ENCODE results near the gene MPPE1.
A peak's percentile ranks its signal among the peaks of the same experiment; 100 is the strongest.
"Not testable (repeated sequence)": the region's sequence is repeated elsewhere in the genome, so short reads cannot be mapped to it uniquely, and the experiment has no call there.

MPPE1 gene

DNA sequence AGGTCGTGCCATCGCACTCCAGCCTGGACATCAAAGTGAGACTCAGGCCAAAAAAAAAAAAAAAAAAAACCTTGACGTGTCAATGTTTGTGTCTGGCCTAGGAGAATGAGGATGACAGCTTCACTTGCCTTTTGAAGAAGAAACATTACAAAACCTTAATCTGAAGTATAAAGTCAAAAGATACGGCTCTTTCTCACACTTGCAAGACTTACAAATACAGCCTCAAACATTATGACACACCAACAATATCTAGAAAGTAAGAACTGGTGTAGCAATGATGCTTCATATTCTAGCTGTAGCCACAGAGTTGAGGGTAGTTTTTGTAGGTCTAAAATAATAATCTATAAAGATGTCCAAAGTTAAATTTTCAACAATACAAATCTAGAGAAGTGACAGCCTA lies 25.5 kb downstream of the MPPE1 start:
- DNase-seq, result no peak

DNA sequence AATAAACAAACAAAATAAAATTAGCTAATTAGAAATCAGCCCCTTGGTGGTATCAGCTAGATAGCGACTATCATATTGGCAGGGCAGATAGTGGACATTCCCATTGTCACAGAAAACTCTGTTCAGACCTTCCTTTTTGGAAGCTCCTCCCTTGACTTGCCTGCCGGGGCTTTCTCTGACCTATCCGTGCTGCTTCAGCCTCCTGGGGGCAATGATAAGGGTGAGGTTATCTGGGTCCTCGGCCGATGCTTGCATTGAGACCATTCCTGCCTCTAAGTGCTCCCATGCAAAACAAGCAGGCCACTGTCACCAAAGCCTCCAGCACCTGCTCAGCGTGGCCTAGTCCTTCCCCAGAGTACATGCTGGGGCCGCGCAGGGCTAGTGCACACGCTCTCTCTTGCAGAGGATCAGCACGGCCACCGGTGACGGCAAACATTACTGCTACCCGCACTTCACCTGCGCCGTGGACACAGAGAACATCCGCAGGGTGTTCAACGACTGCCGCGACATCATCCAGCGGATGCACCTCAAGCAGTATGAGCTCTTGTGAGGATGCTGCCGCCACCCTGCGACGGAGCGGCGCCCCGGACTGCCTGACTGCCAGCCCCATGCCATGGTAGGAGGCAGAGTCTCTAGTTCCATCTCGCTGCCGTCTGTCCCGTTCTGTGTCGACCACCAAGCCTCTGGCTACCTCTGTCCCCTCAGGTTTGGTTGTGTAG lies 27.4 kb downstream of the MPPE1 start:
- DNase-seq, result no peak

- no peak for DNase-seq
These were observed 30.5 kb downstream of the MPPE1 start for GRCh38 chr18:11877497-11878135.

DNA sequence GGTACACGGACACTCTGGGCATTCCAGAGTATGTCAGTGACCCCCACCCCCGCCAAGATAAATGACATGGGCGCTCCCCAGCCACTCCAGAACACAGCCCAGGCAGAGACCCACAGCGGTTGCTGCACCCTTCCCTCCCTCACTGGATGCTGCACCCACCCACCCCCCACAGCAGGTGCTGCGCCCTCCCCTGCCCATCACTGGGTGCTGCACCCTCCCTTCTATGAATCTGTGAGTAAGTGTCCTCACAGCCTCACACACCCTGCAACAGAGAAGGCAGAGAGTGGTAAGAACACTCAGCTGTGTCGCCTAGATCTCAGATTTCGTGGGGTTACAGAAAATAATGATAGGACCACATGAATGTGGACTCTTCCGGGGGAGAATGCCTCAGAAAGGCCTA lies 33.4 kb downstream of the MPPE1 start:
- no peak for DNase-seq

GRCh38 chr18:11873670-11874340 lies 34.3 kb downstream of the MPPE1 start:
- DNase-seq, result no peak

GRCh38 chr18:11872479-11873136 lies 35.5 kb downstream of the MPPE1 start:
- peak; percentile 19 to 23 for DNase-seq

GRCh38 chr18:11871501-11871900 lies 36.6 kb downstream of the MPPE1 start:
- peak in 1 of 2 donors; percentile 10 for DNase-seq

DNA sequence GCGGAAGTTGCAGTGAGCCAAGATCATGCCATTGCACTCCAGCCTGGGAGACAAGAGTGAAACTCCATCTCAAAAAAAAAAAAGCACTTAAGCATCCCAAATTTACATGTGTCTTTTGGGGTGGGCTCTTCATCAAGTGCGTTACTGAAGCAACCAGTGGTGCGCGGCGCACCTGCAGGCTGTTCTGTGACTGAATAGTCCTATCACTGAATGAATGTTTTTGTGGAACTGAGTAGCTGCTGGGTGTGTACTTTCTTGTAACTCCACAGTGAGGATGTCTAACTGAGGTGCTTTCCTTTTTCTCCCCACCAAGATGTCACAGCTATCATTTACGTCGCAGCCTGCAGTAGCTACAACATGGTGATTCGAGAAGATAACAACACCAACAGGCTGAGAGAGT lies 39.9 kb downstream of the MPPE1 start:
- no peak for DNase-seq

- DNase-seq, result no peak
These were observed 41.4 kb downstream of the MPPE1 start for GRCh38 chr18:11866764-11867163.

DNA sequence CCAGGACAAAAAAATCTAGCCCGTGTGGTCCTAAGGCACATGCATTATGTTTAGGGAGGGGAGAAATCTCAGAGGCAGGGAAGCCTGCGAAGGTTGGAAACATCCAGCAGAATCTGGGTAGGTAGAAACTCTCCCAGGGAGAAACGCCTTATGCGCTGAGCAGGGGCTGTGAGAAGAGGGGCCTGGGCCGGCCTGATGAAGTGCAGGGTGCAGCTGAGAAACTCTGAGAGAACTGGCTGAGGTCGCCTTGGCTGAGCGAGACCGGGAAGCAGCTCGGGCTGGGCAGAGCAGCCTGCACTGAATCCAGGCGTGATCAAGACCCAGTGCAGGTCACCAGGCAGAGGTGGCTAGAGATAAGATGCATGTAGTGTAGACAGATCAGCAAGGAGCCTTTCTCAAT lies 41.8 kb downstream of the MPPE1 start:
- no peak for DNase-seq

DNA sequence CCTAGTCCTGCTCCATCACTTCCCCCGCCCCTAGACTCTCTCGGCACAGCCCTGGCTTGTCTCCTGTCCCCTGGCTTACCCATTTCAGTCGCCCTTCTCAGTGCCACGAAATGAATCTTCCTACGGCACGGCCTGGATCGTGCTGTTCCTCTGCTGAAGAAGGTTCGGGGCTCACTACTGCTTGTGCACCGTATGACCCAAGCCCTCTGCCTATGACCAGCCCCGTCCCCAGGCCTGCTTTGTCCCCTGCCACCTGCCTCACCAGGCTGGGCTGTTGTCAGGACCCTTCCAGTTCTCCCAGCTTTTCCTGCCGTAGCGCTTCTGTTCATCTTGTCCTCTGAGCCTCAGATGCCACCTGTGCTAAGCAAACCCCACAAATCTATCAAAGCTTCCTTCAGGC lies 43.0 kb downstream of the MPPE1 start:
- DNase-seq, result no peak

GRCh38 chr18:11864471-11864870 lies 43.6 kb downstream of the MPPE1 start:
- no peak for DNase-seq

DNA sequence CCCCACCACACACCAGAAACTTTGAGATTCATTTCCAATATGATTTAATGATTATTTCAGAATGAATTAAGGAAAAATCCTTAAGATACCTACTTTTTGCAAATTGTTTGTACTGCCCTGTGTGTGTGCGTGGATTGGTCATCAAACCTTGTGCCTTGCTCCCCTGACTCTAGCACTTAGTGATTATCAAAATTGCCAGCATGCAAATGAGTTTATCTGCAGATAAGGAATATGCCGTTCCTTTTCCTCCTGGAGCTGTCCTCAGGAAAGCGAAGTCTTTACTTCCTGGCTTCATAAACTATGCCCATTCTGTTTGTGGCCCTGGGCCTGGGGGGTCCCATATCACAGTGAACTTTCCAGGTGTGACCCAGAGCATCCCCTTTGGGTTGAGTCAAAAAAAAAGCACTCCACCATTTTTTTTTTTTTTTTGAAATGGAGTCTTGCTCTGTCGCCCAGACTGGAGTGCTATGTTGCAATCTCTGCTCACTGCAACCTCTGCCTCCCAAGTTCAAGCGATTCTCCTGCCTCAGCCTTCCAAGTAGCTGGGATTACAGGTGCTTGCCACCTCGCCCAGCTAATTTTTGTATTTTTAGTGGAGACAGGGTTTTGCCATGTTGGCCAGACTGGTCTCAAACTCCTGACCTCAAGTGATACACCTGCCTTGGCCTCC lies 45.5 kb downstream of the MPPE1 start:
- no peak for DNase-seq

DNA sequence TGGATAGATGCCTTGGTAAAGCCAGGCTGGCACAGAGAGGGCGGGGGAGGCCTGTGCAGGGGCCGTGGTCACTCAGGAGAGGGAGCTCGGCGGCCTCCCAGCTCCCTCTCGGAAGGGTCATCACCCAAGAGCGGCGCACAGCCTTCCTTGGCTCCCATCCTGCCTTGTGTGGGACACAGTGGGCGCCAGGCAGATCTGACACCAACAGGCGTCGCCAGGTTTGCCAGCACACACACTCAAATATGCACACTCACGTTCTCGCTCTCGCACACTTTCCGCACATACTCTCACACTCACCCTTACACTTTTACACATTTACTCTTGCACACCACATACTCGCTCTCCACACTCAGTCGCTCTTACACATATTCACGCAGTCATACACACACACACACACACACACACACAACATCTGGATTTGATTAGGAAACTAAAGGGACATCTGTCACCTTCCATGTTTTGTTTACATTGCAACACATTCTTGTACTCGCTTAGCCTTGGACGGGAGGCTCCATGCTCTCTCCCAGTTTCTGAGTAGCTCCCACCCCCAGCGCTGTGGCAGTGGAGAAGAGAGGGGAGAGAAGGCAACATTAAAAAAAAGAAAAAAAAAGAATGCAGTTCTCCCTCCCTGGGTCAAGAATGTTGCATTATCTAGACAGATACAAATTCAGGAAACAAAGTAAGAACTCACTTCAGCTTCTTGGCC lies 46.4 kb downstream of the MPPE1 start:
- DNase-seq, result no peak

DNA sequence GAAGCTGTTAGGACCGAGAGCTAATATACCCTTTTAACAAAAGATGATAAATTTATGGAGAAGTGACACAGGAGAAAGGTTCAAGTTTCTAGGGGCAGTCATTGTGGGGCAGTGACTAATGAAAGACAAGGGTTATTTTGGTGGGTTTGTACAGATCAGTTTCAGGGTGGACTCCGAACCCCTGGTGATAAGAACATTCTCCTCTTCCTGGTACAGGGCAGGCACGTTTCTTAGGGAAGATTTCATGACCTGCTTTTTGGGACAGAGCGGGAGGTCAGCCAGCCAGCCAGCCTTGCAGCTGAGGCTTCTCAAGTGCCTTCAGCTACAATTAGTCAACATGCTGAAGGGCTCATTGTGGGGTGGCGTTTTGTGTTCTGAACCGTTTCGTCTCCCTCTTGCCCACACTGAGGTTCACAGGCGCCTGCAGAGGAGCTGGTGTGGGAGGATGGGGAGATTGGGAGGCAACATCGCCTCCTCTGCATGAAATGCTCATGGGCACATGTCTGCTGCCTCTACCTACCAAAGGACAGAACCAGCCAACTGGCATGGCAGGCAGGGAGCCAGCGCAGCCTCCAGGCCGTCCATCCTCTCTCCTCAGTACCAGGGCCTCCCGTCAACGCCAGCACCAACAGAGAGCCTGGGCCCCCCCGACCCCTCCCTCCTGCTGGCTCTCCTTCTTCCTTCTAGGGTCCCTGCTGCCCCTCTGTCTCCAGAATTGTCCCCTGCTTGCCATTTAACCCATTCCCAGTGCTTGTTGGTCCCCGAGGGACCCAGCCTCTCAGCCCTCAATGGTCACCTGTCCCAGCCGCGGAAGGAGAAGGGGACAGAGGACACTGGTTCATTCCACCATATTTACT lies 47.3 kb downstream of the MPPE1 start:
- DNase-seq, result no peak

GRCh38 chr18:11859903-11860407 lies 48.2 kb downstream of the MPPE1 start:
- peak in 1 of 2 donors; percentile 29 for DNase-seq

GRCh38 chr18:11859282-11859830 lies 48.8 kb downstream of the MPPE1 start:
- no peak for DNase-seq

GRCh38 chr18:11857177-11857887 lies 50.8 kb downstream of the MPPE1 start:
- peak in 1 of 2 donors; percentile 74 for DNase-seq

DNA sequence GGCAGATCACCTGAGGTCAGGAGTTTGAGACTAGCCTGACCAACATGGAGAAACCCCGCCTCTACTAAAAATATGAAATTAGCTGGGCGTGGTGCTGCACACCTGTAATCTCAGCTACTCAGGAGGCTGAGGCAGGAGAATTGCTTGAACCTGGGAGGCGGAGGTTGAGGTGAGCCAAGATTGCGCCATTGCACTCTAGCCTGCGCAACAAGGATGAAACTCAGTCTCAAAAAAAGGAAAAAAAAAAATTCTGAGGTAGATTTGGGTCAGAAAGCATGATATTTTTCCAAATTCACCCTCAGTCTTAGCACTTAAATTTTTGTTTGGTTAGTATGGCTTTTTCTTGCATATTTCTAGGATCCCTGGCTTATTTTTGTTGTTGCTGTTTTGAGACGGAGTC lies 53.6 kb downstream of the MPPE1 start:
- not testable (repeated sequence) for DNase-seq

- peak; percentile 59 to 62 for DNase-seq
These were observed 56.2 kb downstream of the MPPE1 start for GRCh38 chr18:11851806-11852337.

Measured in CD4-positive, alpha-beta T cell treated with Interleukin-4 for 1 hour (primary cell).